GM19372 (cell line): ENCODE measurements around the gene HAND2.
A peak's percentile ranks its signal among the peaks of the same experiment; 100 is the strongest.

Experiments used
- ATAC-seq: cut with Tn5 transposase; IDR thresholded peaks from one replicate; pipeline ENCODE4 v1.9.1; 2021; ENCODE audit warnings: mild to moderate bottlenecking, low read depth, moderate library complexity; ENCODE audit not compliant: unreplicated experiment

HAND2 gene

DNA sequence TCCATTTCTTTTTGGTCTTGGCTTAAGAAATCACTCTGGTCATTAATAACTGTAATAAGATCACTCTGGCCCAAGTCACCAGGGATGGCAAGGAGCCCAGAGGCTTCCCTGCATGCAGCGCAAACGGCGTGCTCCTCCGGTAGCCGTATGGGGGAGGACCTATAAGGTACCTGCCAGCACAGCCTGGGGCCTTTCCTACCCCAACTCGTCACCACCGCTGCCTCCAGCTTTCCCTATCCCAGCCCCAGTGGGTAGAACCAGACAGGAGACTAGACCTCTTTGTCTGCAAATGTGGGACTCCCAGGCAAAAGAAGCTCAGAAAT is 25.9 kb downstream of the HAND2 start:
- ATAC-seq, result no peak

GRCh38 chr4:173503330-173504180 is 26.5 kb downstream of the HAND2 start:
- no peak for ATAC-seq

DNA sequence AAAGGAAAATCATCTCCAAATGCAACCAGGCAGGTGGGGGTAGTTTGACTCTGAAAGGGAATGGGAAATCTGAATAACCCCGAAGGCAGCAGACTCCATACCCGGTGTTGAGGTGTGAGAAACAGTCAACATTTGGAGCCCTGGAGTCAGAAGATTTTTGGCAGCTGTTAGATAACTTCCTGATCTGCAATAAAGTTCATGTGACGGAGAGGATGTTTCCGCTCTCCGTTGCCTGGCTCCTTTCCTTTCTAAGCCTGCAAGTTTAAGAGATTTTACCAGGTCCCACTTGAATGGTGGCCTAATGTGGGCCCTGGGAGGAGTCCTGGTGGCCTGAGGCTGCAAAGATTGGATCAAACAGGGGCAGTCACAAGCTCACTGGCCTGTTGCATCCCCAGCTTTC is 27.7 kb downstream of the HAND2 start:
- ATAC-seq, result no peak

GRCh38 chr4:173501592-173502150 is 28.4 kb downstream of the HAND2 start:
- no peak for ATAC-seq

DNA sequence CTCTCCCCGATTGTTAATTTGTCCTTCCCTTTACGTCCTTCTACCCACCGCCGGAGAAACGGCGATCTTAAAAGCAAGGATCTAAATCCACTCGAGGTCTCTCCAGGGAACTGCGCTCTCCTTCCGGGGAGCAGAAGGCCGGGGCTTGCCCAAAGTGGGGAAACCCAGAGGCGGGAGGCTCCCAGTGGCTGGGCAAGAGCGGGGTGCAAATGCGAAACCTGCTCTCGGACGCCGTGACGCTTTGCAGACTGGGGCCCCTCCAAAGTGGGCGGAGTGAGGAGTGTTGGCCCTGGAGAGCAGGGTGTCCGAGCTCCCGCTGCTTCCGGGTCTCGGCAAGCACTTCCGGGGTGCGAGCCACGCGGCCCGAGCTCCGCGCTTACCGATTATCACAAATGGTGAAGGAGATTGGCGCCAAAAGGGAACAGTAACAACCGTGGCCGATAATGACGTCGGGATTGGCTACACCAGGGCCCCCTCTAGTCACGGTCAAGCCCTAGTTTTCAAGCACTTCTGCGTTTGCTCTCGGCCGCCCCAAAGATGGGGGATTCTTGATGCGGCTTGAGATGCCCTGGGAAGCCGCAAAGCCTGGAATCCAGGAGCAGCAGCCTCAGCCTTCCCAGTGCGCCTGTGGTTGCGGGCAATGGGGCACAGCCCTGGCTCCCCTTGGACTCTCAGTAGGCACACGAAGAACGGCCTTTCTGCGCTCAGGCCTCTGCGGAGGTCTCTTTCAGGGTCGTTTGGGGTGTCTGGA is 29.0 kb downstream of the HAND2 start:
- no peak for ATAC-seq

DNA sequence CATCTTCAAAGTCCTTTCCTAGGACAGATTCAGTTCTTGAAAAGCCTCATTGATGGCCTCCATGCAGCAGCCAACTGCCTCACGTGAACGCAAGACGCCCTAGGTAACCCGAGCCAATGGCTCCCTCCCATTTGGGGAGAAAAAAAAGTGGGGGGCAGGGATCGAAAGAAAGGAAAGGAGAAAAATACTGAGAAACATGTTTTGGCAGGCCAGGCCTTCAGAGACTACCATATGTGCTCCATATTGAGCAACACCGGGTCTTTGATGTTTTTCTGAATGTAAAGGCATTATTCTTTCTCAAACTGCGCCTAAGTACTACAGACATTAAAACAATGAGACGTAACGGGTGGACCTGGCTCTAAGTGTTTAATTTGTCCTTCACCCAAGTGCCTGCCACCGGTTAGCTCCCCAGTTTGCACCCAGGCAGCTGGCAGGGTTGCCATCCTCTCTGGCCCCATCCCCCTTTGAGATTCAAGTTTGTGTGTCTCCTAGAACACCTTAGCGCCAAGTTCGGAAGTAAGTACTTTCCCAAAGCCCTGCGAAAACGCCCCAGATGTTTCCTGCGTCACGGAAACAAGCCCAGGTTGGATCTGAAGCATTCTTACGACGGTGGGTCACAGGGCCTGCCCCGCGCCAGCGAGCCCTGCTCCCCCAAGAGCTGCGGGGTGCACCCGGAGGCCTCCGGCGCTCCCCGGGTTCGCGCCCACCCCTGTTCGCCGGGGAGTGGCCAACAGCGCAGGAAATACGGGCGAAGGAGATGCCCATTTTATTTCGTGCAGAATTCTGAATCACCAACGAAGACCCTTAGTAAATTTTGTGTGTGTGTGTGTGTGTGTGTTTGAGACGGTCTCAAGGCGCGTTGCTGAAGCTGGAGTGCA is 30.1 kb downstream of the HAND2 start:
- no peak for ATAC-seq

DNA sequence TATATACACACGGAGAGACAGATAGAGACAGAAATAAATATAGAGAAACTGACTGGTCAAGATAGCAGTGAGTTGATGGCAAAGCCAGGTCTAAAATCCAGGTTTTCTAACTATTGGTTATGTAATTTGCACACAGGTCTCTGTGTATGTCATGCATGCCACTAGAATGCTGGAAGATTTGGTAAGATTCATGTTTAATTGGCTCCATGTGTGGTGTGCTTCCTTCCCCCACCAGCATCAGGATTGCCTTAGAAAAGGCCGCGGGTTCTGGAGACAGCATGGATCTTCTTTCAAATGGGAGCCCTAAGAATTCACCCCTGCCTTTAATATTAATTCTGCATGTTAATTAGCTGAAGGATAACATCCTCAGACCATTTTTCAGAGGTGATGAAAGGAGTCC is 31.3 kb downstream of the HAND2 start:
- ATAC-seq, result no peak

- peak; percentile 47 for ATAC-seq
Observed at GRCh38 chr4:173498023-173498422, 32.0 kb downstream of the HAND2 start.

- peak; percentile 96 for ATAC-seq
Observed at GRCh38 chr4:173494013-173494970, 35.7 kb downstream of the HAND2 start.

GRCh38 chr4:173493041-173493440 is 37.0 kb downstream of the HAND2 start:
- ATAC-seq, result no peak

- no peak for ATAC-seq
Observed at GRCh38 chr4:173492315-173492714, 37.7 kb downstream of the HAND2 start.

GRCh38 chr4:173490817-173491528 is 39.1 kb downstream of the HAND2 start:
- ATAC-seq, result no peak

- ATAC-seq, result no peak
Observed at GRCh38 chr4:173490256-173490655, 39.8 kb downstream of the HAND2 start.

GRCh38 chr4:173489514-173489913 is 40.5 kb downstream of the HAND2 start:
- no peak for ATAC-seq

GRCh38 chr4:173488656-173489055 is 41.4 kb downstream of the HAND2 start:
- no peak for ATAC-seq

DNA sequence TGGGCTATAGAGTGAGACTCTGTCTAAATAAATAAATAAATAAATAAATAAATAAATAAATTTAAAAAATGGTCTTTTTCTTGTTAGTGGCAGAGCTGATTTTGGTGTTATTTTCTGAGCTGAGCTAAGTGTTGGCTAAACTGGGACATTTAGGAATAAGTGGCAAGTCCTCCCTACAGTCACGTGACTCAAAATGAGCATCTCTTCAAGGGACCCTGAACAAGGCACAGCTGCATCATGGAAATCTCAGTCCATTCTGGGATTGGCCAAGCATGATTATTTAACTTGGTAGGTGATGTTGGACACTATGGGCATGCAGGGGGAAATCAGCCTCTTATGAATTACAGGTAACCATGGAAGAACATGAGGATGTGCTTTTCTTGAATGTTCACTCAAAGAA is 42.0 kb downstream of the HAND2 start:
- ATAC-seq, result no peak

DNA sequence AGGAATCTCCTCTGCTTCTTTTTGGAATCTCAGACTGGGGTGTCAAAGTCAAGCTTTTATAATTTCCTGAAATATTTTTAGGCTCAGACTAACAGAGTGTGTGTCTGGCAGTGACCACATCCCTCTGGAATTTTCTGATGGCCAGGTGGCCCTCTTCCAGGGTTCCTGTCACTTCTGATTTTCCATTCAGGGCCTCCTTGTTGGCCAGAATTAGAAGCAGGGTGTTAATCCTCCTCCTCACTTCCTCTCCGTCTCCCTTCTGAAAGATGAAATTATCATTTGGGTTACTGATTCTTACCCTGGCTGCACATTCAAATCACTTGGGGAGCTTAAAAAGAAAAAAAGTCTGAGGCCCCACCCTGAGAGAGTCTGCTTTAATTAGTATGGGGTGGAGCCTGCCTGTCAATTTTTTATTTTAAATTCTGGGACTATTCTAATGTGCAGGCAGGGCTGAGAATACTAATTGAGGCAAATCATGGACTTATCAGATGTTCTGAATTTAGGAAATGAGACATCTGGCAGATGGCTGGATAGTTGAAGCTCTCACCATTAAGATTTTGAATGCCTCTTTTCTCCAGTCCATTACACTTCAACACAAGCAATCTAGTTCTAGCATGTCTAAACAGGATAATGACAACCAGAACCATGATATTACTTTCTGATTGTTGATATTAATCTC is 43.2 kb downstream of the HAND2 start:
- ATAC-seq, result no peak

- no peak for ATAC-seq
Observed at GRCh38 chr4:173485164-173485563, 44.9 kb downstream of the HAND2 start.
